ENCODE data around the gene TRIO. TPM values are rescaled to one million over a fixed set of nuclear protein-coding genes. Genes with fewer than 3 reads are reported as not detected.

Gene TRIO
- total and polyA plus RNA-seq, 2 of the 8 experiments (the other 6 are each of a cell fraction or from before 2014, with no cell fraction given) = 35.1 to 69.1 TPM

GRCh38 chr5:14153071-14153864 is 10.1 kb downstream of the TRIO start:
- Histone ChIP-seq H3K4me1 (replicated peaks in 1 of 4; ENCODE audit: control insufficient read depth in 3 of 4, insufficient read depth in 4 of 4, low read length in 3 of 4) (peaks cover 17 to 38% (median 28%) of the 10 kb centered on the region in 4 experiments), H2BK12ac (ENCODE audit: low read depth, low read length) (no peak overlapping the region), H2BK15ac (ENCODE audit: low read length) (no peak overlapping the region), H3K23me2 (ENCODE audit: low read depth, low read length) (no peaks in the 10 kb centered on the region; the same call in 1 of the 2 replicates), H3K27me3 (replicated peaks in 1 of 4; ENCODE audit: control insufficient read depth in 3 of 4, extremely low read depth in 1 of 4, insufficient read depth in 3 of 4, low read length in 3 of 4) (no peaks in the 10 kb centered on the region), H4K20me1 (replicated peaks in 1 of 2; ENCODE audit: control insufficient read depth in 1 of 2, insufficient read depth in 2 of 2, low read length in 2 of 2) (peaks cover 35 to 44% of the 10 kb centered on the region in 2 experiments), H4K91ac (replicated peaks; ENCODE audit: insufficient read length, low read length) (no peak overlapping the region), H3K9ac (replicated peaks in 1 of 4; ENCODE audit: extremely low read depth in 1 of 4, low read depth in 3 of 4, low read length in 3 of 4) (no peak overlapping the region), H3K18ac (ENCODE audit: extremely low read depth, low read length) (no peak overlapping the region), H3K9me3 (ENCODE audit: insufficient read depth in 2 of 2, low read depth in 1 of 2, low read length in 1 of 2) (no peaks in the 10 kb centered on the region), H3K4me3 (ENCODE audit: extremely low read depth in 1 of 4, insufficient read depth in 2 of 4, low read depth in 3 of 4, low read length in 4 of 4) (no peak overlapping the region), H3K14ac (ENCODE audit: insufficient read length) (no peak overlapping the region), H3K4me2 (ENCODE audit: insufficient read depth in 1 of 2, low read depth in 2 of 2, low read length in 2 of 2) (peak overlapping the region in 1 of 2 experiments; percentile 40; a peak in 1 of 4 replicates), H3K36me3 (ENCODE audit: control insufficient read depth in 2 of 4, insufficient read depth in 4 of 4, low read length in 3 of 4) (no peaks in the 10 kb centered on the region), H2BK120ac (replicated peaks; ENCODE audit: low read depth, low read length) (no peak overlapping the region), H3K79me2 (ENCODE audit: control insufficient read depth in 1 of 2, insufficient read depth in 2 of 2, low read length in 2 of 2) (peaks cover 33 to 98% of the 10 kb centered on the region in 2 experiments), H2AFZ (ENCODE audit: low read length) (no peak overlapping the region), H2BK20ac (ENCODE audit: low read length) (no peak overlapping the region), H4K5ac (ENCODE audit: insufficient read length, low read depth, low read length) (no peak overlapping the region), H4K8ac (ENCODE audit: extremely low read depth, insufficient read depth, low read length) (no peak overlapping the region), H2AK5ac (ENCODE audit: low read depth, low read length) (no peak overlapping the region), H3K4ac (replicated peaks; ENCODE audit: insufficient read length, low read depth, low read length) (no peak overlapping the region), H2BK5ac (ENCODE audit: low read depth, low read length) (no peak overlapping the region), H3K27ac (ENCODE audit: low read depth, low read length) (no peak overlapping the region), H3K56ac (replicated peaks; ENCODE audit: insufficient read length, low read depth, low read length) (no peak overlapping the region), H3K23ac (ENCODE audit: insufficient read length) (no peak overlapping the region), H3K79me1 (ENCODE audit: low read depth, low read length) (peaks cover 16% of the 10 kb centered on the region)
- no peak for FAIRE-seq
- WGBS, 2 experiments (ENCODE audit: extremely low coverage in 1 of 2, insufficient coverage in 1 of 2, insufficient read length in 1 of 2, insufficient replicate concordance in 2 of 2, low coverage in 1 of 2, low lambda C conversion rate in 2 of 2, missing lambda C conversion rate in 1 of 2) = 73% methylated on average over 6 of the region's 6 CpGs; no CpG with 5 or more reads in 1 of the 2 experiments
- DNase-seq (ENCODE audit: low read depth in 1 of 2, low spot score in 2 of 2) = no peak
- CTCF ChIA-PET (ENCODE audit: partially characterized antibody) = interaction anchor here (1.2 to 3.1 kb wide), 9 partner anchors 11 to 176 kb away, joined by 3 to 14 read pairs (median 4); partner anchors contain the start of gene TRIO
- POLR2A ChIA-PET (ENCODE audit: partially characterized antibody) = interaction anchor here (3.3 kb wide), 1 partner anchor 10 kb away, joined by 10 read pairs; the partner anchor contains the start of gene TRIO
- no peak for TF ChIP-seq RAD21 (IDR thresholded peaks at IDR 0.05 in 1 of 2, conservative IDR thresholded peaks at IDR 0.05 in 1 of 2; ENCODE audit: low read depth in 2 of 2, low read length in 2 of 2)
- no peak for TF ChIP-seq CTBP2 (IDR thresholded peaks at IDR 0.05; ENCODE audit: borderline replicate concordance, insufficient read depth, insufficient read length, low read length)
- TF ChIP-seq RBBP5 (IDR thresholded peaks at IDR 0.05; ENCODE audit: borderline replicate concordance, low read depth, low read length) = no peak
- no peak for TF ChIP-seq HDAC6 (IDR thresholded peaks at IDR 0.05; ENCODE audit: low read depth, low read length)
- no peak for TF ChIP-seq SP1 (IDR thresholded peaks at IDR 0.05; ENCODE audit: low read depth, low read length)
- no peak for TF ChIP-seq KDM5A (IDR thresholded peaks at IDR 0.05; ENCODE audit: low read length)
- no peak for TF ChIP-seq SP2 (IDR thresholded peaks at IDR 0.05; ENCODE audit: low read length)
- no peak for TF ChIP-seq TEAD4 (IDR thresholded peaks at IDR 0.05; ENCODE audit: low read depth, low read length)
- no peak for TF ChIP-seq RFX5 (IDR thresholded peaks at IDR 0.05; ENCODE audit: borderline replicate concordance, low read depth, low read length)
